Measurements from ENCODE around the gene CNTNAP3B.
"Not testable (repeated sequence)": the region's sequence is repeated elsewhere in the genome, so short reads cannot be mapped to it uniquely, and the experiment has no call there.

CNTNAP3B gene

GRCh38 chr9:42129073-42129729, at the start of gene CNTNAP3B:
Gene CNTNAP3B (minus strand): TSS chr9:42129426. CDS start chr9:42129094, 332 bp downstream.
- DNase-seq, result peak; percentile 3 to 5

- DNase-seq, result not testable (repeated sequence)
These were observed 31.1 kb upstream of the CNTNAP3B start for GRCh38 chr9:42160299-42160698.

- DNase-seq, result not testable (repeated sequence)
These were observed 2.0 kb downstream of the CNTNAP3B start for GRCh38 chr9:42127056-42127841.

GRCh38 chr9:42121007-42121406, 8.2 kb downstream of the CNTNAP3B start:
- DNase-seq, result not testable (repeated sequence)

GRCh38 chr9:42095929-42096328, 33.3 kb downstream of the CNTNAP3B start:
- not testable (repeated sequence) for DNase-seq

- DNase-seq, result not testable (repeated sequence)
These were observed 44.7 kb downstream of the CNTNAP3B start for GRCh38 chr9:42084559-42084952.

- DNase-seq, result not testable (repeated sequence)
These were observed 45.2 kb downstream of the CNTNAP3B start for GRCh38 chr9:42083877-42084558.

GRCh38 chr9:42080376-42080775, 48.9 kb downstream of the CNTNAP3B start:
- DNase-seq, result not testable (repeated sequence)

- not testable (repeated sequence) for DNase-seq
These were observed 54.4 kb downstream of the CNTNAP3B start for GRCh38 chr9:42074868-42075267.

- DNase-seq, result not testable (repeated sequence)
These were observed 58.2 kb downstream of the CNTNAP3B start for GRCh38 chr9:42071026-42071425.

- DNase-seq, result not testable (repeated sequence)
These were observed 59.0 kb downstream of the CNTNAP3B start for GRCh38 chr9:42070035-42070799.

GRCh38 chr9:42053874-42054273, 75.4 kb downstream of the CNTNAP3B start:
- DNase-seq, result not testable (repeated sequence)

- DNase-seq, result not testable (repeated sequence)
These were observed 78.5 kb downstream of the CNTNAP3B start for GRCh38 chr9:42050701-42051100.

GRCh38 chr9:42044422-42045010, 84.7 kb downstream of the CNTNAP3B start:
- not testable (repeated sequence) for DNase-seq

- DNase-seq, result not testable (repeated sequence)
These were observed 95.7 kb downstream of the CNTNAP3B start for GRCh38 chr9:42033541-42033940.

- not testable (repeated sequence) for DNase-seq
These were observed 108.6 kb downstream of the CNTNAP3B start for GRCh38 chr9:42020639-42021038.

GRCh38 chr9:42018220-42018922, 110.9 kb downstream of the CNTNAP3B start:
- DNase-seq, result not testable (repeated sequence)

- not testable (repeated sequence) for DNase-seq
These were observed 114.9 kb downstream of the CNTNAP3B start for GRCh38 chr9:42014317-42014716.

- DNase-seq, result not testable (repeated sequence)
These were observed 137.6 kb downstream of the CNTNAP3B start for GRCh38 chr9:41991607-41992006.

GRCh38 chr9:41980271-41980670, 149.0 kb downstream of the CNTNAP3B start:
- DNase-seq, result not testable (repeated sequence)

- DNase-seq, result not testable (repeated sequence)
These were observed 151.1 kb downstream of the CNTNAP3B start for GRCh38 chr9:41977965-41978600.
